AG10803 (cell line): Measurements from ENCODE around the gene CWC22.
"Not testable (repeated sequence)": the region's sequence is repeated elsewhere in the genome, so short reads cannot be mapped to it uniquely, and the experiment has no call there.

ENCODE experiments used
- DNase-seq: peaks from one replicate; pipeline ENCODE4 v3.0.0; 2010; ENCODE audit warnings: low read depth
- H3K4me3 ChIP-seq: 2 replicates; pipeline ENCODE4 v1.5.1; 2011; ENCODE audit warnings: mild to moderate bottlenecking, low read length, control low read depth
- TF ChIP-seq, protein P1 (sequence below): conservative IDR thresholded peaks from 2 replicates; pipeline ENCODE4 v1.5.1; 2011; ENCODE audit warnings: mild to moderate bottlenecking, low read length, control low read depth, inconsistent platforms

CWC22 gene

GRCh38 chr2:179938026-179938425 lies 69.1 kb downstream of the CWC22 start:
- no peak for DNase-seq
- TF ChIP-seq, protein P1, sequence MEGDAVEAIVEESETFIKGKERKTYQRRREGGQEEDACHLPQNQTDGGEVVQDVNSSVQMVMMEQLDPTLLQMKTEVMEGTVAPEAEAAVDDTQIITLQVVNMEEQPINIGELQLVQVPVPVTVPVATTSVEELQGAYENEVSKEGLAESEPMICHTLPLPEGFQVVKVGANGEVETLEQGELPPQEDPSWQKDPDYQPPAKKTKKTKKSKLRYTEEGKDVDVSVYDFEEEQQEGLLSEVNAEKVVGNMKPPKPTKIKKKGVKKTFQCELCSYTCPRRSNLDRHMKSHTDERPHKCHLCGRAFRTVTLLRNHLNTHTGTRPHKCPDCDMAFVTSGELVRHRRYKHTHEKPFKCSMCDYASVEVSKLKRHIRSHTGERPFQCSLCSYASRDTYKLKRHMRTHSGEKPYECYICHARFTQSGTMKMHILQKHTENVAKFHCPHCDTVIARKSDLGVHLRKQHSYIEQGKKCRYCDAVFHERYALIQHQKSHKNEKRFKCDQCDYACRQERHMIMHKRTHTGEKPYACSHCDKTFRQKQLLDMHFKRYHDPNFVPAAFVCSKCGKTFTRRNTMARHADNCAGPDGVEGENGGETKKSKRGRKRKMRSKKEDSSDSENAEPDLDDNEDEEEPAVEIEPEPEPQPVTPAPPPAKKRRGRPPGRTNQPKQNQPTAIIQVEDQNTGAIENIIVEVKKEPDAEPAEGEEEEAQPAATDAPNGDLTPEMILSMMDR: no peak

GRCh38 chr2:179936654-179937053 lies 70.4 kb downstream of the CWC22 start:
- TF ChIP-seq, protein P1: peak; percentile 41
- H3K4me3 ChIP-seq: no peak overlapping the region
- DNase-seq: no peak

More at GRCh38 chr2:179938026-179938425, 69.1 kb downstream of the CWC22 start:
- no peak overlapping the region for H3K4me3 ChIP-seq

DNA sequence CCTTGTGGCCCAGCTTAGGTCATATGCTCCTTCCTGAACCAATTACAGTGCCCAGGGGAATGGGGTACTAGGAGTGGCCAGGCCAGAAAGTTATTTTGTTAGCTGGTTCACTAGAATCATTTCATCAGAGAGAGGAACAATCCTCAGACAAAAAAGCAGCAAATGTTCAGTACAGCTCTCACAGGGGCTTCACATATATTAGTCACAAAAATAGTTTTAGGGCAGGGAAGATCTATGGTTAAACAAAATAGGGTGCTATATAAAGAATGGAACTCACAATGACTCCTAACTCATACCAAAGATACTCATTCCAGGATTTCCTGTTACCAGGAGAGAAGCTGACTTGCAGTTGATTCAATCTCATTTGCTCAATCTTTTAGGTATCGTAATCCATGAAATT lies 71.0 kb downstream of the CWC22 start:
- H3K4me3 ChIP-seq: no peak overlapping the region
- no peak for DNase-seq
- TF ChIP-seq, protein P1: no peak

- peak; percentile 43 for DNase-seq
- H3K4me3 ChIP-seq: no peak overlapping the region
- TF ChIP-seq, protein P1: no peak
Observed at GRCh38 chr2:179932786-179933185, 74.3 kb downstream of the CWC22 start.

- no peak overlapping the region for H3K4me3 ChIP-seq
- no peak for DNase-seq
- TF ChIP-seq, protein P1: no peak
Observed at GRCh38 chr2:179931502-179931901, 75.6 kb downstream of the CWC22 start.

- not testable (repeated sequence) for DNase-seq, H3K4me3 ChIP-seq
Observed at GRCh38 chr2:179929997-179930396, 77.1 kb downstream of the CWC22 start.

- H3K4me3 ChIP-seq: no peak overlapping the region
- DNase-seq: peak; percentile 15
- TF ChIP-seq, protein P1: no peak
Observed at GRCh38 chr2:179927041-179927440, 80.1 kb downstream of the CWC22 start.

DNA sequence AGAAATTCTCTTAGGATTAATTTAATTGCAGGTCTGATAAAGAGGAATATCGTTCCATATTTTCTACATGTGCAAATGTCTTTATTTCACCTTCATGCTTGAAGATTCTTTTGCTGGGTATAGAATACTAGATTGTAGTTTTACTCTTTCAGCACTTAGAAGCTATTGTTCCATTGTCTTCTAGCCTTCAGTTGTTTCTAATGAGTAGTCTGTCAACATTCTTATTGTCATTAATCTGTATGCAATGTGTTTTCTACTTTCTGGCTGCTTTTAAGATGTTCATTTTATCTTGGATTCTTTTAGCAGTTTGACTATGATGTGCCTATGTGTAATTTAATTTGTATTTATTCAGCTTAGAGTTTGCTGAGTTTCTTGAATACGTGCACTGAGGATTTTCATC lies 81.4 kb downstream of the CWC22 start:
- no peak for DNase-seq
- no peak overlapping the region for H3K4me3 ChIP-seq

More for the DNA sequence above, 81.4 kb downstream of the CWC22 start:
- TF ChIP-seq, protein P1: no peak
